ENCODE measurements around the gene RNF133. TPM values are rescaled to one million over a fixed set of nuclear protein-coding genes. Genes with fewer than 3 reads are reported as not detected.

The RNF133 gene
- polyA plus RNA-seq, 2 donors = not detected

DNA sequence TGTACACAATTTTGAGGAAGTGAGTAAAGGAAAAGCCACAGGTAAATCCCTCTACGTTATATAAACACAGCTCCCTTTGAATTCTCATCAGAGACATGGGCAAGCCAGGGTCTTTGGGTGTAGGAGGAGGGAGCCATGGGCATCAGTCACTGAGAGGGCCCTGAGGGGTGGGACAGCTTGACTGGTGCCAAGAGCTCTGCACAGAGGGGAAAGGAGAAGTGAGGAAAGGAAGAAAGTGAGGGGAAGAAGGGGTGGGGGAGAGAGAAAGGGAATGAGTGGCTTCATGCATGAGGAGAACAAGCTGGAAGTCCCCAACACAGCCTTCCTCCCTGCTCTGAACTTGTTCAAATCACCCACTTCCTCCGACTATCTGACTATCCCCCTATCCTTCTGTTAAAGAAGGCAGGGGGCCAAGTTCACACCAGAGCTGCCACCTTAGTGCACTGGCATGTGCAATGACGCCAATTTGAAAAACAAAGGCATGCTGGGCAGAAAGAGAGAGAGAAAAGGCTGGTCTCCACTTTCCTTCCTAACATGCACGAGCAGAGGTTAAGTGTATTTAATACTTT is 20.2 kb upstream of the RNF133 start:
- Histone ChIP-seq H3K4me3 (ENCODE audit: low read depth in 1 of 2, low read length in 2 of 2) (no peak overlapping the region), H3K9me3 (ENCODE audit: control insufficient read depth in 2 of 2, insufficient read depth in 1 of 2, low read depth in 1 of 2, low read length in 1 of 2) (no peaks in the 10 kb centered on the region), H3K36me3 (ENCODE audit: control insufficient read depth in 2 of 2, insufficient read depth in 2 of 2, low read length in 1 of 2) (no peaks in the 10 kb centered on the region), H3K4me1 (ENCODE audit: control insufficient read depth in 2 of 2, insufficient read depth in 2 of 2, low read length in 1 of 2) (no peaks in the 10 kb centered on the region), H3K27ac (ENCODE audit: low read depth in 2 of 2, low read length in 1 of 2) (no peak overlapping the region), H3K27me3 (ENCODE audit: control insufficient read depth in 1 of 2, insufficient read depth in 2 of 2, low read length in 2 of 2) (no peaks in the 10 kb centered on the region)
- 70 to 79% methylated on average over 4 of the region's 4 CpGs for WGBS, 2 donors

DNA sequence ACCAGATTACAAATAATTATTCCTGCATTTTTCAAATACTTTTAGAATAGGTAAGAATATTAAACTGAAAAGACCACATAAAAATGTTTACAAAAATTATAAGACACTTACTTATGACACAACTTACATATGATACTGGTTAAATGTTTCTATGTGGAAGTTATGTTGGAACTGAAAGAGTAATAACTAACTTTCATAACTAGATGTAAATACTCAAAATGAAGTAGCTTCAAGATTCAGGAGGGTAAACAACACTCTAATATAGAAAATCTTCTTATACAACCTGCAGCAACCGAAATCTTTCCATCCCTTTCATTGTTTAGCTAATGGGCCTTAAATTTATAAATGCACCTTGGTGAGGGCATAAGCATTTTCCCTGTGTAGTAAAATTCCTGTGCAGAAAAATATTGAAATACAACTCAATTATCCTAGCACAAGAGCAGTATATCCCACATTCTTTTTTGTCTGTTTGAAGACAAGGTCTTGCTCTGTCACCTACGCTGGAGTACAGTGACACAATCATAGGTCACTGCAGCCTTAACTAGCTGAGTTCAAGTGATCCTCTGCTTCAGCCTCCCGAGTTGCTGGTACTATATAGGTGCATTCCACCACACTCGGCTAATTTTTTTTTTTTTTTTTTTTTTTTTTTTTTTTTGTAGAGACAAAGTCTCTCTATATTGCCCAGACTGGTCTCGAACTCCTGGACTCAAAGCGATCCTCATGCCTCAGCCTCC is 18.6 kb upstream of the RNF133 start:
- Histone ChIP-seq H3K27ac (ENCODE audit: low read depth in 2 of 2, low read length in 1 of 2) (no peak overlapping the region), H3K27me3 (ENCODE audit: control insufficient read depth in 1 of 2, insufficient read depth in 2 of 2, low read length in 2 of 2) (no peaks in the 10 kb centered on the region), H3K36me3 (ENCODE audit: control insufficient read depth in 2 of 2, insufficient read depth in 2 of 2, low read length in 1 of 2) (no peaks in the 10 kb centered on the region), H3K4me1 (ENCODE audit: control insufficient read depth in 2 of 2, insufficient read depth in 2 of 2, low read length in 1 of 2) (no peaks in the 10 kb centered on the region), H3K4me3 (ENCODE audit: low read depth in 1 of 2, low read length in 2 of 2) (no peak overlapping the region), H3K9me3 (ENCODE audit: control insufficient read depth in 2 of 2, insufficient read depth in 1 of 2, low read depth in 1 of 2, low read length in 1 of 2) (no peaks in the 10 kb centered on the region)
- 88 to 92% methylated on average over 6 of the region's 6 CpGs for WGBS, 2 donors

DNA sequence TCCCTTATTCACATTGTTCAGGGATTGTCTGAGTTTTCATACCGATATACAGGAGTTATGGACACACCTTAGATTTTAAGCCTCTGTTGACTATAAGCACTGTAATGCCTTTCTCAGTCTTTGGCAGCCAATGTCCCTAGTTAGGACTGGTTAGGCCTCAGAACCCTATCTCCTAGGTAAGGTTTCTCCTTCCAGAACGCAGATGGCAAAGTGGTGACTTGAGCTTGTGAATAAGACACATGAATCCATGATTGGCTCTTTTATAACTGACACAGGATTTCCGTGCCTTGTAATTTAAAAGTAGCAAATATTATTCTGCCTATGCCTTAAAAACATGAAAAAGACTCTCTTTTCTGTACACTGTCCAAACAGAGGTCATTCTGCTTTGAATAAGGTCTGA is 16.3 kb upstream of the RNF133 start:
- WGBS, 2 donors = 85 to 86% methylated on average over 3 of the region's 3 CpGs
- H3K27me3 ChIP-seq (ENCODE audit: control insufficient read depth in 1 of 2, insufficient read depth in 2 of 2, low read length in 2 of 2) = no peaks in the 10 kb centered on the region
- no peak overlapping the region for H3K27ac ChIP-seq (ENCODE audit: low read depth in 2 of 2, low read length in 1 of 2)
- no peaks in the 10 kb centered on the region for H3K9me3 ChIP-seq (ENCODE audit: control insufficient read depth in 2 of 2, insufficient read depth in 1 of 2, low read depth in 1 of 2, low read length in 1 of 2)
- no peaks in the 10 kb centered on the region for H3K36me3 ChIP-seq (ENCODE audit: control insufficient read depth in 2 of 2, insufficient read depth in 2 of 2, low read length in 1 of 2)
- H3K4me3 ChIP-seq (ENCODE audit: low read depth in 1 of 2, low read length in 2 of 2) = no peak overlapping the region
- no peaks in the 10 kb centered on the region for H3K4me1 ChIP-seq (ENCODE audit: control insufficient read depth in 2 of 2, insufficient read depth in 2 of 2, low read length in 1 of 2)

DNA sequence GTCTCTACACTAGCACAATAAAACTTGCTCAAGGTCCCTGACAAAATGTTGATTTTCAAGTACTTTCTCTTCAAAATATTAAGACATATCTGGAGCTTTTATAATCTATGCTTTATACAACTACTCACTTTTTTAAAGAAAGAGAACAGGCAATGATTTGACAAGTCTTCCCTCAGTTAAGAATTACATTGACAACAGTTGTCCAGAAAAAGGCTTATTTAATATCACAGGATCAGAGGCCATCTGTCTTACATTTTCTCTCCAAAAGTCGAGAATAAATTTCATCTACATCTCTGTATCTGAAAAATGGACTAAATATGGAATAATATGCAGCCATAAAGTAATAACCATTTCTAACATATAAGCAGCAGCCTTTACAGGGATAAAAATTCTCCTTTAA is 12.0 kb upstream of the RNF133 start:
- 72 to 73% methylated on average over 1 of the region's 1 CpG for WGBS, 2 donors
- Histone ChIP-seq H3K36me3 (ENCODE audit: control insufficient read depth in 2 of 2, insufficient read depth in 2 of 2, low read length in 1 of 2) (no peaks in the 10 kb centered on the region), H3K27me3 (ENCODE audit: control insufficient read depth in 1 of 2, insufficient read depth in 2 of 2, low read length in 2 of 2) (no peaks in the 10 kb centered on the region), H3K4me1 (ENCODE audit: control insufficient read depth in 2 of 2, insufficient read depth in 2 of 2, low read length in 1 of 2) (no peaks in the 10 kb centered on the region), H3K9me3 (ENCODE audit: control insufficient read depth in 2 of 2, insufficient read depth in 1 of 2, low read depth in 1 of 2, low read length in 1 of 2) (no peaks in the 10 kb centered on the region), H3K4me3 (ENCODE audit: low read depth in 1 of 2, low read length in 2 of 2) (no peak overlapping the region), H3K27ac (ENCODE audit: low read depth in 2 of 2, low read length in 1 of 2) (no peak overlapping the region)

DNA sequence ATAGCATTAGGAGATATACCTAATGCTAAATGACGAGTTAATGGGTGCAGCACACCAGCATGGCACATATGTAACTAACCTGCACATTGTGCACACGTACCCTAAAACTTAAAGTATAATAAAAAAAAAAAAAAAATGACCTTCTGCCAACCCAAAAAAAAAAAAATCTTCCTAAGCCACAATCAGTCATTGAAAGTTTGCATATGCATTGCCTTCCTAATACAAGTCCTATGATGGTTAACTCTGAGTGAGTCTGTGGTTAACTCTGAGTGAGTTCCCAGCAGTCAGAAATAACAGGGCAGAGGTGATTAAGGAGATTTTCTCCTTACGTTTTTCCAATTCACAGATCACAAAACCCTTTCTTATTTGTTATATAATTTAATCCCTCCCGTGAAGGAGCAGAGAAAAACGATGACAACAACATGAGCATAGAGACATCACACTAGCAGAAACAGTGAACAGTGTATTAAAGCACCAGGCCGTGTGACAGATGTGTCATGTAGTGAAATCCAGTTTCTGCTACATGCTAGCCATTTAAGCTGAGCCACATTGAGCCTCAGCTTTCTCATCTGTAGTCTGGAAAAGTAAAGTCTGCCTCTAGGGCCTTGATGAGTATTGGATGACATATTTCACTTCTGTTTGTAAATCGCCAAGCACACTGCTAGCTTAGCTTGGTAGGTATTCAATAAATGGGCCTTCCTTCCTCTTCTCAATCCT is 11.2 kb upstream of the RNF133 start:
- Histone ChIP-seq H3K27me3 (ENCODE audit: control insufficient read depth in 1 of 2, insufficient read depth in 2 of 2, low read length in 2 of 2) (no peaks in the 10 kb centered on the region), H3K27ac (ENCODE audit: low read depth in 2 of 2, low read length in 1 of 2) (no peak overlapping the region)
- WGBS, 2 donors = 72 to 74% methylated on average over 7 of the region's 7 CpGs

DNA sequence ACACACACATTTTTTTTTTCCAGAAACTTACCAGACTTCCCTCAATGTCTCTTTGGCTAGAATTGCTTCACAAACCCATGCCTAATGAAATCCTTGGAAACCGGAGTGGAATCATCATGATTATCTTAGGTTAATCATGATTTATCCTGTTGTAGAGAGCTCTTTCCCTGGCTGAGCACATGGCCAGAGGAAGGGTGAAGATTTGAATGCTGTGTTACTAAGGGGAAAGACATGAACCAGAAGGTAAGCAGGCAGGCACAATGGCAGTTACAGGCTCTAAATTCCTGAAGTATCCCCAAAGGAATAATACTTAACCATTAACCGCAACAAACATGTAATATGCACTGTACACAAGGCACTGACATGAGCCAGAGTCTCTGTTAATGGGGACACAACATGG is 7.9 kb upstream of the RNF133 start:
- Histone ChIP-seq H3K27ac (ENCODE audit: low read depth in 2 of 2, low read length in 1 of 2) (no peak overlapping the region), H3K4me1 (ENCODE audit: control insufficient read depth in 2 of 2, insufficient read depth in 2 of 2, low read length in 1 of 2) (no peaks in the 10 kb centered on the region), H3K36me3 (ENCODE audit: control insufficient read depth in 2 of 2, insufficient read depth in 2 of 2, low read length in 1 of 2) (no peaks in the 10 kb centered on the region), H3K27me3 (ENCODE audit: control insufficient read depth in 1 of 2, insufficient read depth in 2 of 2, low read length in 2 of 2) (no peaks in the 10 kb centered on the region), H3K9me3 (ENCODE audit: control insufficient read depth in 2 of 2, insufficient read depth in 1 of 2, low read depth in 1 of 2, low read length in 1 of 2) (no peaks in the 10 kb centered on the region), H3K4me3 (ENCODE audit: low read depth in 1 of 2, low read length in 2 of 2) (no peak overlapping the region)
- 89 to 90% methylated on average over 2 of the region's 2 CpGs for WGBS, 2 donors

More for the DNA sequence above, 11.2 kb upstream of the RNF133 start:
- Histone ChIP-seq H3K4me3 (ENCODE audit: low read depth in 1 of 2, low read length in 2 of 2) (no peak overlapping the region), H3K36me3 (ENCODE audit: control insufficient read depth in 2 of 2, insufficient read depth in 2 of 2, low read length in 1 of 2) (no peaks in the 10 kb centered on the region), H3K4me1 (ENCODE audit: control insufficient read depth in 2 of 2, insufficient read depth in 2 of 2, low read length in 1 of 2) (no peaks in the 10 kb centered on the region), H3K9me3 (ENCODE audit: control insufficient read depth in 2 of 2, insufficient read depth in 1 of 2, low read depth in 1 of 2, low read length in 1 of 2) (no peaks in the 10 kb centered on the region)

DNA sequence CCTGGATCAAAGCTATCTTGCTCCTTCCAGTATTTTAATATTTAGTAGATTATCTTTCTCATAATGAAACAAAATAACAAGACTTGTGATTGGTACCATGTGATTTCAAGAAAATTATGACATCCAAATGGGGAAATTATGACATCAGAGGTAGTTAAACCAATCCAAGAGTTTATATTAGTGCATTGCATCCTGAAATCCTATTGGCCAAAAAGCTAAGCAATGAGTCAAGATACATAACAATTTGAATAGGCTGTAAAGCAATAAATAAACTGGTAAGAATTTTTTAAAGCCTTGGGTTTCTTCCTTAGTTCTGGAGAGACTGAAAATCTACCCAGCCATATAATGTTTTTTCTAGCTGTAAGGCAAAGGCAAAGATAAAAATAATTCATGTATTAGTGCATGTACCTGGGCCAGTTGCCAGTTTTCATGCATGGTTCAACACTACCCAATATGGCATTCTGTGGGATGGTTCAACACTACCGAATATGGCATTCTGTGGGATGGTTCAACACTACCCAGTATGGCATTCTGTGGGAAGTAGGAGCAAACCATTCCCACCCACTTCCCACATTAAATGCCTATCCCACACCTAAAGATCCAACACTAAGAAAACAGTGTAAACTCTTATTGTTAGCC is 4.1 kb upstream of the RNF133 start, which contains the start of gene RNF148:
Gene RNF148 (minus strand): TSS at position 51 of the 639 bp plus-strand sequence. CDS start 172 bp downstream, outside the sequence.
- H3K27ac ChIP-seq (ENCODE audit: low read depth in 2 of 2, low read length in 1 of 2) = no peak within 1 kb of the TSS
- H3K4me3 ChIP-seq (ENCODE audit: low read depth in 1 of 2, low read length in 2 of 2) = no peak within 1 kb of the TSS
- no peaks in the 10 kb centered on the region for H3K36me3 ChIP-seq (ENCODE audit: control insufficient read depth in 2 of 2, insufficient read depth in 2 of 2, low read length in 1 of 2)
- no peaks in the 10 kb centered on the region for H3K4me1 ChIP-seq (ENCODE audit: control insufficient read depth in 2 of 2, insufficient read depth in 2 of 2, low read length in 1 of 2)
- H3K9me3 ChIP-seq (ENCODE audit: control insufficient read depth in 2 of 2, insufficient read depth in 1 of 2, low read depth in 1 of 2, low read length in 1 of 2) = no peaks in the 10 kb centered on the region
- H3K27me3 ChIP-seq (ENCODE audit: control insufficient read depth in 1 of 2, insufficient read depth in 2 of 2, low read length in 2 of 2) = no peaks in the 10 kb centered on the region
- 71 to 73% methylated on average over 1 of the region's 1 CpG for WGBS, 2 donors

DNA sequence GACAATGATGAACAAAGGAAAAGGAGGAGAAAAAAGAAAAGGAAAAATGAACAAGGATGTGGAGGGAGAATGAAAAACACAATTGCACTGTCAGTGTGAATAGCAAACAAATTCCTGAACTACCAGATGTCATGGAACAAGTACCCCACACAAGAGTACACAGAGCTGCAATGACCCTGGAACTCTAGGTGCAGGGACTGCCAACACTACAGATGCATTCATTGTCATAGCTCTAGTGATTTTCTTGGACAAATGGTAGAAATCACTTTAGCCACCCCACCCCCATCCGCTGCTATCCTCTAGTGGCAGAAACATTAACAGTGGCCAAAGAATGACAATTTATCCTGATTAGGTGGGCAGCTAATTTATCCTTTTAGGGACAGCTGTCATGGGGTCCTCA is 3.1 kb downstream of the RNF133 start:
- Histone ChIP-seq H3K9me3 (ENCODE audit: control insufficient read depth in 2 of 2, insufficient read depth in 1 of 2, low read depth in 1 of 2, low read length in 1 of 2) (no peaks in the 10 kb centered on the region), H3K4me1 (ENCODE audit: control insufficient read depth in 2 of 2, insufficient read depth in 2 of 2, low read length in 1 of 2) (no peaks in the 10 kb centered on the region), H3K27me3 (ENCODE audit: control insufficient read depth in 1 of 2, insufficient read depth in 2 of 2, low read length in 2 of 2) (no peaks in the 10 kb centered on the region), H3K36me3 (ENCODE audit: control insufficient read depth in 2 of 2, insufficient read depth in 2 of 2, low read length in 1 of 2) (no peaks in the 10 kb centered on the region), H3K4me3 (ENCODE audit: low read depth in 1 of 2, low read length in 2 of 2) (no peak overlapping the region), H3K27ac (ENCODE audit: low read depth in 2 of 2, low read length in 1 of 2) (no peak overlapping the region)
- WGBS, 2 donors = 87 to 88% methylated on average over 1 of the region's 1 CpG

DNA sequence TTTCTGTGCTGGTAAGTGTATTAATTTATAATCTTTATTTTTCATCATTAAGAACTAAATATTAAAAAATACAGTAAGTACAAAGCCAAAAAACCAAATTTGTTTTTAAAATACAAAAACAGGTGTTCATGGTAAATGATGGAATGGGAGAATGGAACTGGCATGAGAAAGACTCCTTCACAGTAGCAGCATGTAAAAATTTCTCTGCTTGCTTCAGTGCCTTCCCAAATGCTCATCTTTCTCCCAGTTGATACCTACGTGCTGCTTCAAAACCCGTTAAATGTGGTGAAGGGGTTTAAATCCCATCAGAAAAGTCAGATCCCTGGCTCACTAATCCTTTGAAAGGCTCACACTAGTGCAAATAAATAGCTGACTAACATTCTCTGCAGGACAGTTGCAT is 4.2 kb downstream of the RNF133 start:
- Histone ChIP-seq H3K27ac (ENCODE audit: low read depth in 2 of 2, low read length in 1 of 2) (no peak overlapping the region), H3K36me3 (ENCODE audit: control insufficient read depth in 2 of 2, insufficient read depth in 2 of 2, low read length in 1 of 2) (no peaks in the 10 kb centered on the region), H3K27me3 (ENCODE audit: control insufficient read depth in 1 of 2, insufficient read depth in 2 of 2, low read length in 2 of 2) (no peaks in the 10 kb centered on the region), H3K9me3 (ENCODE audit: control insufficient read depth in 2 of 2, insufficient read depth in 1 of 2, low read depth in 1 of 2, low read length in 1 of 2) (no peaks in the 10 kb centered on the region), H3K4me3 (ENCODE audit: low read depth in 1 of 2, low read length in 2 of 2) (no peak overlapping the region), H3K4me1 (ENCODE audit: control insufficient read depth in 2 of 2, insufficient read depth in 2 of 2, low read length in 1 of 2) (no peaks in the 10 kb centered on the region)
- 83 to 90% methylated on average over 2 of the region's 2 CpGs for WGBS, 2 donors

Data from esophagus (tissue), 2 donors.